NB4 (cell line): ENCODE measurements around the gene CLSTN2.
A peak's percentile ranks its signal among the peaks of the same experiment; 100 is the strongest.

ENCODE experiments used
- DNase-seq: peaks from one replicate; pipeline ENCODE4 v3.0.0; 2010; ENCODE audit warnings: low read depth
- H3K4me3 ChIP-seq: one replicate; pipeline ENCODE4 v1.5.1; 2011; ENCODE audit warnings: mild to moderate bottlenecking, low read depth, low read length, moderate library complexity
- CTCF ChIP-seq: IDR thresholded peaks from one replicate; pipeline ENCODE4 v1.5.1; 2012; ENCODE audit warnings: low read depth, low read length
- MAX ChIP-seq: IDR thresholded peaks from 2 replicates; pipeline ENCODE4 v1.6.1; 2011; ENCODE audit warnings: low read depth, low read length
- MYC ChIP-seq: IDR thresholded peaks from 2 replicates; pipeline ENCODE4 v1.6.1; 2011; ENCODE audit warnings: low read depth, low read length
- POLR2A ChIP-seq: IDR thresholded peaks from 2 replicates; pipeline ENCODE4 v1.6.1; 2011; ENCODE audit warnings: mild to moderate bottlenecking; ENCODE audit not compliant: insufficient read length; ENCODE audit errors: extremely low read depth

Gene CLSTN2

GRCh38 chr3:140395134-140396075 lies 460.4 kb downstream of the CLSTN2 start:
- no peak overlapping the region for H3K4me3 ChIP-seq
- DNase-seq, result no peak
- TF ChIP-seq MYC (no peak), MAX (no peak), CTCF (no peak), POLR2A (no peak)

- TF ChIP-seq MYC, result no peak
- TF ChIP-seq CTCF, result no peak
- TF ChIP-seq MAX, result no peak
- no peak for TF ChIP-seq POLR2A
- DNase-seq, result no peak
- H3K4me3 ChIP-seq, result no peak overlapping the region
Measured at GRCh38 chr3:140396110-140396509, 461.1 kb downstream of the CLSTN2 start.

- TF ChIP-seq CTCF (no peak), MAX (no peak), POLR2A (no peak), MYC (no peak)
- no peak overlapping the region for H3K4me3 ChIP-seq
- no peak for DNase-seq
Measured at GRCh38 chr3:140397847-140398246, 462.9 kb downstream of the CLSTN2 start.

- no peak overlapping the region for H3K4me3 ChIP-seq
- TF ChIP-seq MAX, result no peak
- TF ChIP-seq CTCF, result no peak
- no peak for TF ChIP-seq MYC
- no peak for TF ChIP-seq POLR2A
- no peak for DNase-seq
Measured at GRCh38 chr3:140398387-140398786, 463.4 kb downstream of the CLSTN2 start.

- DNase-seq, result peak; percentile 29
- no peak overlapping the region for H3K4me3 ChIP-seq
- TF ChIP-seq MAX (no peak), POLR2A (no peak), CTCF (no peak), MYC (no peak)
Measured at GRCh38 chr3:140399871-140400270, 464.9 kb downstream of the CLSTN2 start.

- TF ChIP-seq MAX, result no peak
- no peak for TF ChIP-seq CTCF
- no peak for TF ChIP-seq POLR2A
- no peak for TF ChIP-seq MYC
- no peak for DNase-seq
- no peak overlapping the region for H3K4me3 ChIP-seq
Measured at GRCh38 chr3:140403079-140403478, 468.1 kb downstream of the CLSTN2 start.
